ENCODE data around the gene SPO11. TPM values are rescaled to one million over a fixed set of nuclear protein-coding genes. Genes with fewer than 3 reads are reported as not detected.
A peak's percentile ranks its signal among the peaks of the same experiment; 100 is the strongest.

Gene SPO11
- polyA plus RNA-seq, 5 donors, result not detected

DNA sequence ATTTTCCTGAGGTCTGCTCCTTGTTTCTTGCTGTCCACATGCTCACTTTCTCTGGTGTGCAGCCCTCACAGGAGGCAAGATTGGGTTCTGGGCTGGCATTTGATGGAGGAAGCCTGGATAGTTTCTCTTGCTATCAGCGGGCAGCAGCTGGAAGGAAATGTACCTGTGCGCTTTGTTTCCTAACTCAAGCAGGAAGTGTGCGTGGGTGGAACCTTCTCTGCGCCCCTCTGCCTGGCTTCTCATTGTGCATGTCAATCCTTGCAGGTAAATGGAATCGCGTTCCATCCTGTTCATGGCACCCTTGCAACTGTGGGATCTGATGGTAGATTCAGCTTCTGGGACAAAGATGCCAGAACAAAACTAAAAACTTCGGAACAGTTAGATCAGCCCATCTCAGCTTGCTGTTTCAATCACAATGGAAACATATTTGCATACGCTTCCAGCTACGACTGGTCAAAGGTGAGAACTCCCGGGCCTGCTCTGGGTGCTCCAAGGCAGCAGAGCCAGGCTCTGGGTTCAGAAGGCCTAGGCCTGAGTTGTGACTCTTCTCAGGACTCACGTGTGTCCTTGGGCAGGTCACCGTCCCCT, 44.8 kb downstream of the SPO11 start:
- DNase-seq, result no peak

DNA sequence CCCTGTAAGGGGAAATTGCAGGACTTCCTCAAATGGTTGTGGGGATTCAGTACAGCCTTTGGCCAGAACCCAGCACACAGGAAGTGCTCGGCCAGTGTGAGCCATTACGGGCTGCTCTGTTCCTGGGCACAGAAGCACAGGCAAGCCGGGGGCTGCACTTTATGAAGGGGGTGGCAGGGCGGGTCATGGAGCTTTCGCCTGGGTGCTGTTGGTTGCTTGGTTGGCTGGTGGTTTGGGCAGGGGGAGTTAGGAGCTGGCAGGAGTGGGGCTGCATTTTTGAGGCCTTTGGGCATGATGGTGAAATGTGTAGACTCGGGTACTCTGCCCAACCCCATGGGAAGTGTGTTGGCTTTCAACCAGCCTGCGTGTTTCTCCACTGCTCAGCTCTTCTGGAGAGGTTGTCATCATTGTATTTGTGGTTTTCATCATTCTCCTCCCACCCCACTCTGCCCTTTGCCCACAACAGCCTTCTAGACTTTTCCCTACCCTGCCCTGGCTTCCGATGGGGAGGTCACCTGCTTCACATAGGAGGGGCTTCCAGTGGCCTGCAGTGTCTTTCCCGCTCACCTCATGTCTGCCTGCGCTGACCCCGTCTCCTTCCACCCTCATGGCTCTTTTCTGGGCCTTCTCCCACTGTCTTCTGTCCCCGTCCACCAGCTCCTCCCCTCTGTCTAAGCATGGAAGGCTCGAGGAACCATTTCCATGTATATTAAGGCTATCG, 45.5 kb downstream of the SPO11 start:
- DNase-seq, result no peak

DNA sequence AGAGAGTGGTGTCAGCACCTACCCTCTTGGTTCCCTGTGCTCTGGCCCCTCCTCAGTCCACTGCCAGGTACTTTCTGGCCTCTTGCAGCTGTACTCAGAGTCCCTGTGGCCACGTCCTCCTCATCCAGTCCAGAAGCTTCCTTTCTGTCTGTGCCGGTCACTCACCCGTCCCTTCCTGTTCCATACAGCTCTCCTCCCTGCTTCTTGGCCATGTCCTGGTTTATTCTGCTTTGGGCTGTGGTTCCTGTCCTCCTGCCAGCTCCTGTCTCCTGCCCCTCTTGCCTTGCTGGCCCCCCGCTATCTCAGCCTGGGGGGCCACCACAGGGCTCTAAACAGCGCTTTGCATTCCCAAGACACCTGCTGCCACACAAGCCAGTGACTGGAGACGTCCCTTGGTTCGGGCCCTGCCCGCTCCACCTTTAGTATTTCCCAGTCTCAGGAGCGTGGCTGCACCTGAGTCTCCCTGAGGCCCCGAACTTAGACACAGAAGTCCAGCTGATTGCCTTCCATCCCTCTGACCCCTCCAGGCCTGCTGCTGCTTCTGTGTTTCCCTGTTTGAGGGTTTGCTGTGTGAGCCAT, 46.1 kb downstream of the SPO11 start:
- no peak for DNase-seq

DNA sequence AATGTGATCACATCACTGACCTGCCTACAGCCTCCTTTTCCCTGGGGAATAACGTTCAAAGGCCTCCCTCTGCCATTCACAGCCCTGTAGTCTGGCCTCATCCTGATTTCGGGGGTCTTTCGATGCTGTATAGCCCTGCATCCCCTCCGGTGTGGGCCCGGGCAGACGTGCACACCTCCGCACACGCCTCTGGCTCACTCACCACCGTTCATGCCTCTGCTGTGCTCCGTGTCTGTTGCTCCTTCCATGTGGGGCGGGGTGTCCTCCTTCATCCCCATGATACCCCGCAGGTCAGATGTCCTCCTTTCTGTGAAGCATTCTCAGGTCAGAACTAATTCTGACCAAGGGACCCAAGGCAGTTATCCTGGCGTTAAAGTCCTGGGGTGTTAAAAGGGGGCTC, 47.7 kb downstream of the SPO11 start:
- no peak for DNase-seq

DNA sequence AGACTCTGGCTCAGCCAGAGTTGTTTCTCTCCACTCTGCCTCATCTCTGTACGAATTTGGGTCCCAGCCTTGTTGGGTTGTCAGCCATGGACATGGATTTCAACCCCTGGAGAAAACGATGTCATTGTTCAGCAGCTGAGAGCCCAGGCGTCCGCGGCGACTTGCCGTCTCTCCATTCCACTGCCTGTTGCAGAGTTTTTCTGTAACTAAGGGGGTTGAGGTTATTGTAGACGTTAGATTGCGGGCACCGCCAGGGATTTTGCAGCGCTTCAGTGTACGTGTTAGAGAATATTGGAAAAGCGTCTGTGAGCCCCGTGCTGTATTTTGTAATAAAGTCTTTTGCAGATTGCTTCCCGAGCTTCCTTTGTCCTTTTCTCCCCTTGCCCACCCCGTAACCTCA, 48.5 kb downstream of the SPO11 start:
- no peak for DNase-seq

DNA sequence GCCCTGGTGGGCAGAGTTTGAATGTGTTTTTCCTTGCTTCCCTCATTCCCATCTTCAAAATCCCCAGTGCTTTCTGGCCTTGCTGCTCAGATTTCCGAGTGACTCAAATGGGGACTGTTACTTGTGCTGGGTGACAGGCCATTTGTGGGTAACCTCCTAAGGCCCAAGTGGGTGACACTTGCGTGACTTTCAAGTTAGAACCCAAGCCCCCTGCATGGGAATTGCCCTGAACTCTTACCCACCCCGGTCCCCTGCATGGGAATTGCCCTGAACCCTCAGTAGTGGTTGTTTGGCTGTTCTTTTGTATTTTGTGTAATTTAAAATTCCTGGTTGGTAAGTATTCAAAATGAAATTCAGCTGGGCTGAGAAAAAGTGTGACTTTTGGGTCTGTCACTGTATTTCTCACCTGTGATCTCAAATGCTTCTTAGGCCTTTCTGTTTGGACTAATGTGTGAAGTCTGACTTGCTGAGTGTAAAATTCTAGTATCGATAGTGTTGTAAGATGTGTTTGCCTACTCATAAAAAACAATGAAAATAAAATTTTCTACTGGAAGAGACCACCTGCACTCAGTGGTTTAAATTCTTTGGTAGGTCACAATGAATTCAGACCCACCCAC, 49.2 kb downstream of the SPO11 start:
- no peak for DNase-seq

DNA sequence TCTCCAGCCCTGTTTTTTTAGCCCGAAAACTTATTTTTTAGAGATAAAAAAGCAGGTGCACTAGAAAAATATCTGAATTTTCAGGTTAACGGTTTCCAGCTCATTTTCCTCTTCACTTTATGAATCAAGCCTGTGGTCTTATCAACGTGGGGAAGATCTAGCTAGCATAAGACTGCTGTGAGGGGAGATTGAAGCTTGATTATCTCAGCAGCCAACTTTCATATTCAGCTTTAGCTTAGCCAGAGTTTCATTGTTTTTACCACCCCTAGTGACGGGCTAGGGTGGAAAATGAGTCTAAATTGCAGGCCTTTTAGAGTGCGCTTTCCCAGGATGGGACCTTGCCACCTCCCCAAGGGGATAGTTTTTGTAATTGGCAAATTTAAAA, 49.7 kb downstream of the SPO11 start:
- DNase-seq, result no peak

DNA sequence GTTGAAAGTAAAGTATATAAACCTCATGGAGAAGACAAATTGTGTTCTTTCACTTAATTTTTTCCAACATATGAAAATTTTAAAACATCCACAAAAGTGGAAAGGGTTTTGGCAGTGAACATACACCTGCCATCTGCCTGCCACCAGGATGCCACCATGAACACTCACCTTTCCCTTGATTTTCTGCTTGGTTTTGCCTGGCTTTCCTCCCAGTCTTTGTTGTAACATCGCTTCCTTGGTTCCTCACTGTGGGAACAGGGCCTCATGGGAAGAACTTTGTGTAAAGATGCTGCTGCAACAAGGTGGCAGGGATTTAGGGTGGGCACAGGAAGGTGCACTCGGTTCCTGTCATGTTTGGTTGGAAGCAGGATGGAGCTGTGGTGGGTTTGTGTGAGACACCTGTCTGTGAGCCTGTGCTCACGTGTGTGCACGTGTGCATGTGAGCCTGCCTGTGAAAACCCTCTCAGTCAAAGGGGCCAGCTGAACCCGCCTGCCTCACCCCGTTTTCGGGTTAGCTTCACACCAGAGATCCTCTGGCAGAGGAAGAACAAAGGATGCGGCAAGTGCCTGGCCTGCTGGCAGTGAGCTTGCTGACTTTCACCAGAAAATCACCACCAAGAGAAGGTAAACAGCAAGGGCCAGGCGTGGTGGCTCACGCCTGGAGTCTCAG, 50.6 kb downstream of the SPO11 start:
- no peak for DNase-seq

DNA sequence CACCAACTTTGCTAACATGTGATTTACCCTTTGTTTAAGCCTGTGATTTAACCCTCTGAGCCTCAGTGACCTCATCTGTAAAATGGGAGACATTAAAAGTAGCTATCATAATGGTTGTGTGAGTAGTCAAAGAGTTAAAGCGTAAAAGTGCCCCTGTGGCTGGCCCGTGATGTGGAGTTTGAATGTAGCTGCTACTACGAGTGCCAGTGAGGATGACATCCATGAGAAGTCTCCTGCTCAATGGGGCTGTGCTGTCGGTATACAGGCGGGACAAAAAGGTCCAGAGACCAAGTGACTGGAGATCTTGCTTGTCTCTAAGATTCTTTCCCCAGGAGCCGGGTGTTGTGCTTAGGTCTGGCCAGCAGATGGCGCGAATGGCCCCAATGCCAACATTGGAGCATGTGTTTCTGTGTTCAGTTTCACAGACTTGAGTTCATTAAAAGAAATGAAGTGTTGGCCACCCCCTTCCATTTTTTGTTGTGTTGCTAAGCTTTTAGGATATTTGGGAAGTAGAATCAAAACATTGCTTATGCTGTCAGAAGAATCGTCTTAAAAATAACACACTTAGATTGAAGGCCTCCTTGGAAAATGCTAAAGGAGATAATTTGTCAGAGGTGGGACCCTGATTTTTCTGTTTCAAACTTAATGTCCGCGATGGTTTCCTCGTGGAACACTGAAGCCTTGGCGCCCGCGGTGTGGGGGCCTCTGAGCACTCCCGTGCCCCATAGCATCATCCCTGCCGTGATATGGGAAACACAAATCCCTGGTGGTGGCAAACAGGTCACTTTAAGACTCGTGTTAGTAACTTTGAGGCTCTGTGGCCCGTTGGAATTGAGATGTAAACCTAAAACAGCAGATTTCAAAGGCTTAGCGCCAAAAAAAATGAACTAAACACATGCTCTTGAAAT, 52.2 kb downstream of the SPO11 start:
- DNase-seq, result peak; percentile 55 to 70

DNA sequence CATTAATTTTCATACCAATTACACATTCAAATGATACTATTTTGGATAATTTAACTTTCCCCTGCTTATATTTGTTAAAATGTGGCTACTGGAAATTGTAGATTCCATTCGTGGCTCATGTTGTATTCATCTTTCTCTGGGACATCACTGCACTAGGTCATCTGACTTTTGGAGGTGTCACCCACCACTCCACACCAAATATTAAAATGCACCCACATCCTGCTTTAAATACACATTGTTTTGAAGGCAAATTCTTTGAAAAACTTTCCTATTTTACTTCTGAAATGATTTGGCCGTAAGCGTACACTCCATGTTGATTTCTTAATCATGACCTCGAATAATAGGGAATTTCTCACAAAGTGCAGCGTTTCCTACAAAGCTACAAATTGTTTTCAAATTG, 52.9 kb downstream of the SPO11 start:
- no peak for DNase-seq

DNA sequence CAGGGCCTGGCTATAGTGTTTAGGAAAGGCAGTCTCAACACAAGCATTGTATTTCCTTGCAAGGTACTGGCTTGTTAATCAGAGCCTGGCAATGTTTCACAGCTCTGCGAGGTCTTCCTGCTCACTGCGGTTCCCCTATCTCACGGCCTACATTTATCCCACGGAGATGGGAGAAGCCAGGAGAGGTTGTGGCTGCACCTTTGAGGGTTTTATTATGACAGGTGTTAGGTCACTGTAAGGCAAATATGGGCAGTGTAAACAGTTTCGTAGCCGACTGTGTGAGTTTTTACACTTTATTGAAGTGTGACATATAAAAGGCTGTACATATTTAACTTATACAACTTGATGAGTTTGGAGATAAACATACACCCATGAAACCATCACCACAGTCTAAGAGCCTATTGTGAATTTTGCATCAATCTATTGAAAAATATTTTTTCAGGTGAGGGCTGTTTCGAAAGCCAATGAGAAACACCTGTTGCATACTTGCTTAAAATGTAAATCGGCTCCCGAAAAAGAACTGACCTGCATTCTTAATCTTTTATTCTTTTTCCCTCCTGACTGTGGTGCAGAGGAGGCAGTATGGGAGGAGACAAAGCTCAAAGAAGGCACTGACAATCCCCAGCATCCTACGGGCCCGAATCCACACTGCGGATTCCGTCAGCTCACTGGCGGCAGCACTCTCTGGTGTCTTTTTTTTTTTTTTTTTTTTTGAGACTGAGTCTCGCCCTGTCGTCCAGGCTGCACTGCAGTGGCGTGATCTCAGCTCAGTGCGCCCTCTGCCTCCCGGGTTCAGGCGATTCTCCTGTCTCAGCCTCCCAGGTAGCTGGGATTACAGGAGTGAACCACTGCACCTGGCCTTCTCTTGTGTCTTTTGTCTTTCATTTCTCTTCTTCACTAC, 54.1 kb downstream of the SPO11 start:
- DNase-seq, result no peak

DNA sequence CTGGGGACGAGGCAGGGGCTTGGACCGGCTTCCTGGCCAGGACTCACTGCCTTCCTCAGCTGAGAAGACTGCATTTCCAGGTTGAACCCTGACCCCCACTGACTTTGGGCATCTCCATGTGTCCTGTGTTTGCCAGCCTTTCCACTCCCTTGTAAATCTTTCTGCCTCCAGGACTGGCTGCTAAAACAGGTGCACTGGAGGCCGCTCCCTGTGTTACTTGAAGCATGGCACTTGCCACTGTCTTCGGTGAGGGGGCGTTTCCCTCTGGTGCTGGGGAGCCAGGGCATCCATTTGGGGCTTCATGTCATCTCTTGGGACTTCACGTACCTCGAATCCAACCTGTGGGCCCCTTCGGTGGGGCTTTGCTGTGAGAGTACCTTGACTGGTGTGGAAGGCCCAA, 54.9 kb downstream of the SPO11 start:
- DNase-seq, result no peak

DNA sequence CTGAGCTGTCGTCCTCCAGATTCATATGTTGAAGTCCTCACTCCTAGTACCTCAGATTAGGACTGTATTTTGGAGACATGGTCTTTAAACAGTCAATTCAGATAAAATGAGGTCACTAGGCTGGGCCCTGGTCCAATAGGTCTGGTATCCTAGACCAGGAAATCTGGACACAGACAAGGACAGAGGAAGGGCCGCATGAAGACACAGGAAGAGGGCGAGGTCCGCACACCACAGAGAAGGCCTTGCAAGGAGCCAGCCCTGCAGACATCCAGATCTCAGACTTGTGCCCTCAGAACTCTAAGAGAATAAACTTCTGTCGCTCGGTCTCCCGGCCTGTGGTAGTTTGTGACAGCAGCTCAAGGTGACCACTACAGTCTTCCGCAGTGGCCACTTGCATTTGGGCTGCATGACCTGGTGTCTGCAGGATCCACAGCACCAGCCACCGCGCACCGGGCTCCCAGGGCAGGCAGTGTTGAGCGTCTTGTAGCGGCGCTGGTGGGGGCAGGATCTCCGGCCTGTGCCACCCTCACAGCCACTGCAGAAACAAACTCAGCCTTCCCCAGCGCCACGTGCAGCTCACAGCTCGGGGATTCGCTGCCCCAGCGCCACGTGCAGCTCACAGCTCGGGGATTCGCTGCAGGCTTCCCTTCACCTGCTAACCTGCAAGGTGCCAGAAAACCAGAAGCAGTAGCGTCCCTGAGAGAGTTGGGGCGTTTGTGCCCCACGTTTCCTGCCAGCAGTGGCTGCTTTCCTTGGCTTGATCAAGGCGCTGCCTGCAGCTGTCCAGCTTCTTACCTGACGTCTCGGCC, 55.6 kb downstream of the SPO11 start:
- DNase-seq, result no peak

DNA sequence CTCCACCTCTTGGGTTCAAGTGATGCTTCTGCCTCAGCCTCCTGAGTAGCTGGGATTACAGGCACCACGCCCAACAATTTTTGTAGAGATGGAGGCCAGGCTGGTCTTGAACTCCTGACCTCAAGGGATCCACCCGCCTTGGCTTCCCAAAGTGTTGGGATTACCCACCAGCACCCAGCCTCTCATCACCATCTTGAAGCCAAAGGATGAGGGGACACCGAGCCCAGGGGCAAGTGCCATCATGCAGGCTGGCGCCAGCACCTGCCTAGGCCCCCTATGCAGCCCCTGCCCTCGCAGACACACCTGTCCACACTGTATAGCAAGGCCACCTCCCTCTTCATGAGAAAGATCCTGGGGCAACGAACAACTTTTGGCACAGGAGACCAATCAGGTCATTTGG, 56.3 kb downstream of the SPO11 start:
- DNase-seq, result no peak

DNA sequence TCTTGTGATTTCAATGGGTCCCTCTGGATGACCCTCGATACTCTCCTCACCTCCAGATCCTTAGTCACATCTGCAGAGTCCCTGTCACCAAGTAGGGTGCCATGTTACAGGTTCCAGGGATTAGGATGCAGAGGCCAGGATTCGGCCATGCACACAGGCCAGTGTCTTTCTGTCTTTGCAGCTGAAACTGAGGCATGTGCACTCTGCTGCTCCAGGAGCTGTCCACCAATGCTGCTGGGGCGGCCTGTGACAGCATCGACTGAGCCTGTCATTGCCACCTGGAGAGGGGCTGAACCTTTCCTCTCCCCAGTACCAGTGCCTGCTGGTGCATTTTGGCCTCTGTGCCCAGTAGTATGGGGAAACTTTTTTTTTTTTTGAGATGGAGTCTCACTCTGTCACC, 57.2 kb downstream of the SPO11 start:
- no peak for DNase-seq

DNA sequence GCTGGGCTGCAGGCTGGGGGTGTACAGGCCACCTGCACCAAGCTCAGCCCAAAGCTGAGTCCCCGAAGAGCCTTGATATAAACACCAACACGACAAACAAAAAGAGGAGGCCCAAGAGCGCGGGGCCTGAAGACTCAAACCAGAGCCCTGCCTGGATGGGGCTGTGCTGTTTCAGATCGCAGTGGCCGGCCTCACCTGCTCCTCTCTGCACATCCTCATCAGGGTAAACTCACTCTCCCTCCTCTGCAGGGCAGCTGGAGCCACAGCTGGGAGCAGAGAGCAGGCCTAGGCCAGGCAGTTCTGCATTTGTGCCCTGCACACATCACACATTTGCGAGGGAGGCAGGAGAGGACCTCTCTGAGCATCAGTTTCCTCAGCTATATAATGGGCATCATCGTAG, 57.9 kb downstream of the SPO11 start:
- no peak for DNase-seq

DNA sequence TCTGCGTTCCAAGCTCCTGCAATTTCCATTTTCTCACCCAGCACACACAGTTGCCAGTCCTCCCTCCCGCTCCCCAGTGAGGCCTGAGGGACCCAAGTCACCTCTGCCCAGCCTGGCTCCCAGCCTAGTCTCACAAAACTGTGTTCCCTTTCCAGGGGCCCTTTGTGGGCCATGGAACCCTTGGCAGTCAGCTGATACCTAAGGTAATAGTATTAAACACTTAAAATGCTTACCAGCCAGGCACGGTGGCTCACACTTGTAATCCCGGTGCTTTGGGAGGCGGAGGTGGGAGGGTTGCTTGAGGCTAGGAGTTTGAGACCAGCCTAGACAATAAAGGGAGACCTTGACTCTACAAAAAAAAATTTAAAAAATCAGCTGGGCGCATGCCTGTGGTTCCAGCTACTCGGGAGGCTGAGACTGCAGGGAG, 58.4 kb downstream of the SPO11 start:
- DNase-seq, result no peak

DNA sequence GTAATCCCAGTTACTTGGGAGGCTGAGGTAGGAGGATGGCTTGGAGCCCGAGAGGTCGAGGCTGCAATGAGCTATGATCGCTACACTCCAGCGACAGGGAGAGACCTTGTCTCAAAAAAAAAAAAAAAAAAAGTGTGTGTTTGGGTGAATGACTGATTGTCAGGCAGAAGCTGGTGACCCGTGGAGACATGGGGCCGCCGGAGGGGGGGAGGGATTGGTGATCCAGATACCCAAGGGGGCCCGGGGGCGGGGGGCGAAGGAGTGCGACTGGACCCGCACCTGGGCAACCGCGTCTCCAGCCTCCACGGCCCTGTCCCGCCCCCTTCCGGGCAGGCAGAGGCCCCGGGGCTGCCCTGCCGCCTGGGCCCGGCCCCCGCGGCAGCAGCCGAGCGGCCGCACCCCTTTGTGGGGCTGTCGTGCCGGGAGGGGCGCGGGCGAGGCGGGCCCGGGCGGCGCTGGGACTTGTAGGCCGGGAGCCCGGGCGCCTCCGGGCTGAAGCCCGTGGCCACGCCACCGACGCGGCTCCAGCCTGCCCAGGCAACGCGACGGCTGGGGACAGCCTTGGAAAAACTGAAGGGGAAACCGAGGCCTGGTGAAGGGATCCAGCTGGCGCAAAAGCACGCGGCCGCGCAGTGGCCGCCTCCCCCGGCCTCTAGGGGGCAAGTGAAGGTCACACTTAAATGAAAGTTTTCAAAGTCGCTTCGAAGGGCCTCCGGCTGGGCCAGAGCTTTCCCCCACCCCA, 59.5 kb downstream of the SPO11 start:
- peak; percentile 67 to 71 for DNase-seq
